HG03565 (cell line): ENCODE measurements around the gene CXADR.
"Not testable (repeated sequence)": the region's sequence is repeated elsewhere in the genome, so short reads cannot be mapped to it uniquely, and the experiment has no call there.

Experiments
- ATAC-seq: cut with Tn5 transposase; IDR thresholded peaks from one replicate; pipeline ENCODE4 v1.9.1; 2021; ENCODE audit warnings: mild to moderate bottlenecking, moderate library complexity; ENCODE audit not compliant: unreplicated experiment

Gene CXADR

DNA sequence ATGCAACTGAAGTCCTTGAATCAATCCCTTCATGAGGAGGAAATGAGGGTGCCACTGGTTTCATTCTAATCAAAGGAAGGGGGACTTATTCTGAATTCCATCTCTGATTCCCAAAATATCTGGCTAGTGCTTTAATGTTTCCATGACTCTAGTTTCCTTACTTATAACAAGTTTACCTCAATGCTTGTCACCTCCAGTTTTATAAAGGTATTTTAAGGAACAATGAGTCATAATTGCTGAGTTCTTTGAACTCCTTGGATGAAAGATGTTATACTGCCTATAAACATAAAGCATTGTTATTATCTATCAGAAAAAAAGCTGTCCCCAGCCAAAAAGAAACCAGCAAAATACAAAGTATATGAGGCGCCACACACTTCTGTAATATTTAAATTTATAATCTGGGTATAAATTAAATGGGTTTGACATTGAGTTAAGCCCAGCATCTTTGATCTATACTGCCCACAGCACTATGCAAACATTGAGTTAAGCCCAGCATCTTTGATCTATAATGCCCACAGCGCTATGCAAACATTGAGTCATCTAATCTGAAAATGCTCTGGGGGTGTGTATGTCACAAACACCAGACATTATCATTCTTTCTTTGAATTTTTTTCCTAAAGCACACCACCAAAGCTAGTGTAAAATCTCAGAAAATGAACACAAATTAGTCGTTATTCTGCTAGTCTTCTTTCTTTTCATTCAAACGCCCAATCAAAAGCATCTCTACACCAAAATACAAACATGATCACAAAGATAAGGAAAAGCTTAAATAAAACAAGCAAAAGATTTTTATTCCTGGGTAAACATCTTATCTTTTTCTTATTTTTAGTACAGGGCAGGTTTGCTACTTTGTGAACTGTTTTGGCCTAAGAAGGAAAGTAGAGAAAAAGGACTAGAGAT is 11.5 kb upstream of the CXADR start:
- ATAC-seq, result no peak

DNA sequence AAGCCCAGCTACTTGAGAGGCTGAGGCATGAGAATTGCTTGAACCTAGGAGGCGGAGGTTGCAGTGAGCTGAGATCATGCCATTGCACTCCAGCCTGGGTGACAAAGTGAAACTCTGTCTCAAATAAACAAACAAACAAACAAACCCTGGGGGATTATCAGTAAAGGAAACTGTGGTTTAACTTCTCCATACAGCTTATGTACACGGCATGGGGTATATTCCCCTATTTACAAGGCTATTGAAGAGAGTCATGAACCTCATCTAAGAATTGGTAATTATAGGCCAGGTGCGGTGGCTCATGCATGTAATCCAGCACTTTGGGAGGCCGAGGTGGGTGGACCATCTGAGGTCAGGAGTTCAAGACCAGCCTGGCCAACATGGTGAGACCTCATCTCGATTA is 9.9 kb upstream of the CXADR start:
- ATAC-seq, result not testable (repeated sequence)

DNA sequence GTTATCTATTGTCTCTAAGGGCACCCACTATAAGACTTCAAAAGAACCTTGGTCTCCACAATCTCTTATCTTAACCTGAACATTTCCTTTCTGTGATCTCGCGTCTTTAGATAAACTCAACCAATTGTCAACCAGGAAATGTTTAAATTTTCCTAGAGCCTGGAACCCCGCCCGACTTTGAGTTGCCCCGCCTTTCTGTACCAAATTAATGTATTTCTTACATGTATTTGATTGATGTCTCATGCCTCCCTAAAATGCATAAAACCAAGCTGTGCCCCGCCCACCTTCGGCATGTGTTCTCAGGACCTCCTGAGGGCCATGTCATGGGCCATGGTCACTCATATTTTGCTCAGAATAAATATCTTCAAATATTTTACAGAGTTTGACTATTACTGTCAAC is 5.9 kb upstream of the CXADR start:
- ATAC-seq, result no peak

DNA sequence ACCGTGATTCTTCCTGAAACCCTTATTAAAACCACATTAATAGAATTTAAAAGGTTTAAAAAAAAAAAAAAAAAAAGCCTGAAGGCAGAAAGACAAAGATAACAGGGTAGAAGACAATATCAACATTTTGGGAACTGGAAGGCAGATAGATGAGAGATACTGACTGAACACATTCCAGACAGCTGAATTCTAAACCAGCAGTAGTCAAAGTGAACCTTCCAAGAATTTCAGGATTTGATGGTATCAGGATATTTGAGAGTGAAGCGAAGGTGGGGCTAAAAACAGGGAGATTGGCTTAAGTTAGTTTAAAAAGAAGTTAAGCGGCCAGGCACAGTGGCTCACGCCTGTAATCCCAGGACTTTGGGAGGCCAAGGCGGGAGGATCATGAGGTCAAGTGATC is 5.3 kb upstream of the CXADR start:
- ATAC-seq, result no peak

DNA sequence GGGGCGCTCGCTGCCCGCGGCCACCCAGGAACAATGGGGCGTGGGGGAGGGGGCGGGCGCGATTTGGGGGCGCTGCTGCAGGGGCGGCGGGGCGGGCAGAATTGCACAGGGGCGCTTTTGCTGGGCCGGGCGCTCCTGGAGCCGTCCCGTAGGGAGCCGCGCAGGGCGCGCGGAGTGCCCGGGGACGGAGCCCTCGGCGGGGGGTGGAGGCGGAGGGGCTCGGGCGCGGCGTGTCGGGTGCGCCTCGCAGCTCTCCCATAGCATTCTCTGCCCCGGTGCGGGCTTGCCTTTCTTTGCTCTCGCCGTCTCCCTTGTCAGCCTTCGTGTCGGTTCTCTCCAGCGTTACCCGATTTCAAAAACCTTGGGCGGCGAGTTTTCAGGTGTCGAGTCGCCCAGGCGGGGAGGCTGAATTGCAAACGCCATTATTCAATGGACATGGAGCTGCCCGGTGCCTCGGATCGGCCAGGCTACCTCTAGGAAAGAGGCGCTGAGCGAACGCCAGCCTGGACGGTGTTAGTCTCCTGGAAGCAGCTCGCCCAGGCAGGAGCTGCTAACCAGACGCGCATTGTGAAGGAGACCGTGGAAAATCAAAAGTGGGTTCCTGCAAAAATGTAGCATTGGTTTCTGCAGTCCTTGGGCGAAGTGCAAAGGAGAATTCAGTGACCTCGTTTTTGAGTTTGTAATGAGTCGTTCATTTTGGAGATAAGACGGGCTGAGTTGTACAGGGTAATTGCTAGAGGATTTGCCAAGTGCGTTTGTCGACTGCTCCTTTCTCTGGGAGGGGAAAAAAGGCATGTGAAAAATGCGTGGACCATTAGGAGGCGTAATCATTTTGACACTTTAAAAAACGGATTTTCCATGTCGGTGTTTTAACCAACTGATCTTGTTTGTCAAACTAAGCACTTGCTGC is 626 bp downstream of the CXADR start:
- peak; percentile 11 for ATAC-seq

DNA sequence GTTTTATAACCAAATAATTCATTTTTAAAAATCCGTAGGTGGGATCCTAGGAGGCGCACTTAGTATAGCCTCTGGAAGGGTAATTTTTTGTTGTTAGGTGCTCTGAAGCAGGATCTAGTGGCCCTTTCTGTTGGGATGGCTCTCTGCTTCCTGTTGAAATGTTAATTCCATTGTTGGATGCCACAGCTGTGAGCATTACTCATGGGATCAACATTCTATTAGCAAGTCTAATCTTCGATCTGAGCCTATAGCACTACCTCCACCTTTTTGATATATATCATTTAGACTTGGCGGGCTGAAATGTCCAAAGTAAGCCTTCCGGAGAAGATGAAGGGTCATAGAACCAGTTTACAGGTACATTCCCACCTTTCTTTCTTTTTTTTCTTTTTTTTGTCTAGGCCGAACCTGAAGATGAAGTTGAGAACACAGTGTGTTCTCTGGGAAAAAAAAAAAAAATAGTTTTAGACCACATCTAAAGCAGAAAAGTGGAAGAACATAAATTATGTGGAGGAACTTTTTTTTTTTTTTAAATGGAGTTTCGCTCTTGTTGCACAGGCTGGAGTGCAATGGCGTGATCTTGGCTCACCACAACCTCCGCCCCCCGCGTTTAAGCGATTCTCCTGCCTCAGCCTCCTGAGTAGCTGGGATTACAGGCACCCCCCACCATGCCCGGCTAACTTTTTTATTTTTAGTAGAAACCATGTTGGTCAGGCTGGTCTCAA is 1.4 kb downstream of the CXADR start:
- ATAC-seq, result no peak

DNA sequence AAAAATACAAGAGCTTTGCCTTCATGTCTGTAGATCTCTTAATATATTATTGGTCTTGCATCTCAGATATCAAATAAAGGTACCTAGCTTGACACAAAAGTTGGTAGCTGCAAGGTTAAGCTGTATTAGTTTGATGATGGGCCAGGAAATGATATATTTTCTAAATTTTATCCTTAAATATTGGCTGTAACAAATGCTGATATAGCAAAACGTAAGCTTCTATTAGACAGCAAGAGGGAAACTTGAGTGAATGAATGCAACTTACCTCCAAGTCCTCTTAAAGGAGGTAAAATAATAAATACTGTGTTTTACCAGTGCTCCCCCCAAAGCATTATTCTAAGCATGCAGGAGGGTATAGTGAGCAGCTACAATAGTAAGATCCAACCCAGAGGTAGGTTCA is 4.2 kb downstream of the CXADR start:
- not testable (repeated sequence) for ATAC-seq

DNA sequence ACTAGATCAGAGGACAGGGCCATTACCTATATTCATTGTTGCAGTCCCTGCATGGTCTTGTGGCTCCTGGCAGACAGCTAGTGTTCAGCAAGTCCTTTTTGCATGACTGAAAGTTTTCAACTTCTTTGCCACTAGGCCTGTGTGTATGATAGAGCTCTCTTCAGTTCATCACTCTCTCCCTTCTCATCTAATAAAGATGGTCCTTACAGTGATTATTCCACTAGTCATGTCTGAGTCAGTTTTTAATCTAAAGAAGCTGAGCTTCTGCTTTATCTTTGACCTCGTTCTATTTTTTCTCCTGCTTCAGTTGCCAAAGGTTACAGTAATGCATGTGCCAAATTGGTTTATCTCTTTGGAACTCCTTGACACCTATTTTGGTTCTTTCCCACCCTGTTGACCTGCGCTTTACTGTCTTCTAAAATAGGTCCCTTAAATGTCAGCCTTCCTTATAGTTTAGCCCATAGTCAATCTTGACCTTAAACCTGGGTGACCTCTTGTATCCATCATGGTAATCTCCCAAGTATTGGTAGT is 6.4 kb downstream of the CXADR start:
- ATAC-seq, result no peak

DNA sequence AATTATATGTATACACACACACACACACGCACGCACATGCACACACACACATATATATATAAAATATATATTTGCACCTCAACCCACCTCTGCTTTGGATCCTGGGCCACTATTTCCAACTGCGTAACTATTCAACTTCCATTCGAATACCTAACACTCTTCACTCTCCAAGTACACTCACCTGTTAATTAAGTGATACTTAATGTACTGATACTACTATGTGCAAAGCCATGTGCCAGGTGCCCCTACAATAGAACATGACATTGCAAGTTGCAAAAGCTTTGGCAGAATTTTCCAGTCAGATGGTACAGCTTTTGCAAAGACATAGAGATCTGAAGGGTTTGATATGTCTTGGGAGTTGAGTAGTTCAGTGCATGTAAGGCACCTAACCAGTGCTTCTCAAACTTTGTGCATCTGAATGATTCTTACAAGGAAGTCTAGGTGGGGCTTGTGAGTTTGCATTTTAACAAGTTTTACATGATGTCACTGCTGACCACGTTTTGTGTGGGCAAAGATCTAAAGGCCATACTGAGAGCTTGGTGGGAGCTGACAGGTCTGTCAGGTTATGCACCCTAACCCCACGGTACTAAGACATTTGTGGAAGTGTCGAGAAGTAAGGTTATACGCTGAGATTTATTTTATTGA is 7.2 kb downstream of the CXADR start:
- no peak for ATAC-seq

DNA sequence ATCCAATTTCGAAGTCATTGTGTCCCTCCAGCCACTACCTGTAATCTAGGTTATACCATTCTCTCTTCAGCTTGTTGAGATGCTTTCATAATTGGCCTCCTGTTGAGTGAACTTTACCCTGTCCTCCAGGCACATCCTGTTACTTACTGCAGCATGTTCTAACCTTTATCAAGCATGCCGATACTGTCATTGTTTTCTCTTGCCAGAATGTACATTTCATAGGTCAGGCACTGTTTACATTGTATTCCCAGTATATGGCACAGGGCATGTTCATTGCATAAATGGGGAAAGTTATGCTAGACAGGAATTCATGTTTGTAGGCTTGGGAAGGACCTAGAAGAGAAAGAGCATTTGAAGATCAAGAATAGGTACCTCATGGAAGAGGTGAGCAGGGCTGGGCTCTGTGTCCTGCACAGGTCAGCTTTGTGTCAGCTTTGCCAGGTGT is 10.2 kb downstream of the CXADR start:
- no peak for ATAC-seq

DNA sequence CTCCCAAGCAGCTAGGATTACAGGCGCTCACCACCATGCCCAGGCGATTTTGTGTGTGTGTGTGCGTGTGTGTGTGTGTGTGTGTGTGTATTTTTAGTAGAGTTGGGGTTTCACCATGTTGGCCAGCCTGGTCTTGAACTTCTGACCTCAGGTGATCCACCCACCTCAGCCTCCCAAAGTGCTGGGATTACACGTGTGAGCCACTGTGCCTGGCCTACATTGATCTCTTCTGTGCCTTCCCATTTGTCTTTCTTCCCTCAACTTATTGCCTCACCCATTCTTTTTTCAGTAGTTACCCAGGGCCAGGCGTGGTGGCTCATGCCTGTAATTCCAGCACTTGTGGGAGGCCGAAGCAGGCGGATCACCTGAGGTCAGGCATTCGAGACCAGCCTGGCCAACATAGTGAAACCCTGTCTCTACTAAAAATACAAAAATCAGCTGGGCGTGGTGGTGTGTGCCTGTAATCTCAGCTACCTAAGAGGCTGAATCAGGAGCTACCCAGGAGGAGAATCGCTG is 11.2 kb downstream of the CXADR start:
- not testable (repeated sequence) for ATAC-seq

DNA sequence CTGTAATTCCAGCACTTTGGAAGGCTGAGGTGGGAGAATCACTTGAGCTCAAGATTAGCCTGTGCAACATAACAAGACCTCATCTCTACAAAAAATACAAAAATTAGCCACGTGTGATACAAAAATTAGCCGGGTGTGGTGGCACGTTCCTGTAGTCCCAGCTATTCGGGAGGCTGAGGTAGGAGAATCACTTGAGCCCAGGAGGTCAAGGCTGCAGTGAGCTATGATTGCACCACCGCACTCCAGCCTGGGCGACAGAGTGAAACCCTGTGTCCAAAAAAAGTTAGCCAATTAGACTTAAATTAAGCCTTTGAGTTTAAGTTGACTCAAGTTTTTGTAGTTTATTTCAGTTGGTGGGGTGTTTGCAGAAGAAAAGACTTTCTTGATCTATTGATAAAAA is 11.8 kb downstream of the CXADR start:
- ATAC-seq, result no peak

DNA sequence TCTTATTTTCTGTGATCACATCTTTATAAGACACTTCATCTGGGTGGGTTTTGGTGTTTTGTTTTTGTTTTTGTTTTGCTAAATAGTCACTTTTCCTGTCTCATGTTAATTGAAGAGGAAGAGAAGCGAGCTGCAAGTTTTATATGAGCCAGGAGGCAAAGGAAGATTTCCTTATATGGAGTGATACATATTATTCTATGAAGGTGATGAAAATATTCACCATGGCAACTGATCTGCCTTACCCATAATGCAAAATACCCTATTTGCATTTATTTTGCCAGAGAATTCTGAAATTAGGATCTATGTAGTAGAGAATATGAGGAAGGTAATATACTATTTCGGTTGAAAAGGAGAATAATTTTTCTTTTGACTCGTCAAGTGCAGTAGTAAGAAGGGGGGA is 13.9 kb downstream of the CXADR start:
- ATAC-seq, result no peak

DNA sequence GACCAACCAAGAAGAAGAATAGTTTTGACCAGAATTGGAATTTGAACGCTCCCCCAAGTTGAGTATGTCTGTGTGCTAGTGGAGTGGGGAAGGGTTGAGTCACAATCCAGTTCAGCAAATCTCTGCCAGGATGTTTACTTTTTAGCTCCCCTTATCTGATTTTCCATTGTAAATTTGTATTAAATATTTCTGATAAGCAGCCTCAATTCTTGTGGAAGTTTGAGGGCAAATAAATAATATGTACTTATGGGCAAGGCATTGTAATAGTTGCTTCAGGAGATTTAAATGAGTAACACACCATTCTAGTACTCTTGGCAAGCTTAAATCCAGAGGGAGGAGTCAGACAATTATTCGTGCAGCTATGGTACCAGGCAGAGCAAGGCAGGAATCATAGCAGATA is 14.4 kb downstream of the CXADR start:
- no peak for ATAC-seq

DNA sequence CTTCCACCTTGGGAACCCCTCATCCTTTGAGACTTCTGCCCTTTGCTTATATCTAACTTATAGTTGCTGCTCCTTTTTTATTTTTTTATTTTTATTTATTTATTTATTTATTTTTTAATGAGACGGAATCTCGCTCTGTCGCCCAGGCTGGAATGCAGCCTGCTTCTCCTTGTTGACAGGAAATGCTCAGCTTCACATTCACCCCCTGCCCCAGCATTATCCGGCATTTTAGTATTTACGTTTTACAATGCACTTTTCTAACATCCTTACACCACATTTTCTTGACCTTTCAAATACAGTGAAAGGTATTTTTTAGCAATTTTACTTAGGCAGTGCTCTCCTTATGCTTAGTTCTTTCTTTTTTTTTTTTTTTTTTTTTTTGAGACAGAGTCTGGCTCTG is 14.9 kb downstream of the CXADR start:
- no peak for ATAC-seq

DNA sequence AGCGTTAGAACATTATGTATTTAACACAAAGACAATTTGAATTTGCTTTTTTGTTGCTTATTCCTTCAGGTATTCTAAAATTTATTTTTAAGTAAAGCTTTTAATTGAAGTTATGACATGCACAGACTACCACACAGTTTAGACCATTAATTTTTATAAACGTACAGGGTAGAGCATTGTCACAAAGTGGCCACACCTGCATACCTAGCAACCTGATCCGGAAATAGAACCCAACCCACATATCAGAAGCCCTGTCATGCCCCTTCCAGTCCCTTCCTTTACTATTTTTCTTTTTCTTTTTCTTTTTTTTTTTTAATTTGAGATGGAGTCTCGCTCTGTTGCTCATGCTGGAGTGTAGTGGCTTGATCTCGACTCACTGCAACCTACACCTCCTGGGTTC is 16.8 kb downstream of the CXADR start:
- ATAC-seq, result no peak

DNA sequence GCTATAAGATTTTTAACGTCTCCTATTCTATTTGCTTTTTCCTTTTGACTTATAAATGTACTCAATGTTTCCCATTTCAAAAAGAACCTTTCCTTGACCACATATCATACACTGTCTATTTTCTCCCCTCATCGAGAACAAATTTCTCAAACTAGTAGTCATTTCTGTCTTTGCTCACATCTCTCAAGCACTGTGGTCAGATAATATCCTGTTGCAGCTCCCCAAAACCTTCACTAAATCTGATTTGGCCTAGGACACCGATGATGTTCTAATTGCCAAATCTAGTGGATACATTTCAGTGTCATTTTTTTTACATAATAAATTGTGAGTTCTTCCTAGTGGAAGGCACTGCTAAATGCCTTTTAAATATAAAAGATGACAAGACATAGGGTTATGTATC is 19.4 kb downstream of the CXADR start:
- ATAC-seq, result peak; percentile 40

DNA sequence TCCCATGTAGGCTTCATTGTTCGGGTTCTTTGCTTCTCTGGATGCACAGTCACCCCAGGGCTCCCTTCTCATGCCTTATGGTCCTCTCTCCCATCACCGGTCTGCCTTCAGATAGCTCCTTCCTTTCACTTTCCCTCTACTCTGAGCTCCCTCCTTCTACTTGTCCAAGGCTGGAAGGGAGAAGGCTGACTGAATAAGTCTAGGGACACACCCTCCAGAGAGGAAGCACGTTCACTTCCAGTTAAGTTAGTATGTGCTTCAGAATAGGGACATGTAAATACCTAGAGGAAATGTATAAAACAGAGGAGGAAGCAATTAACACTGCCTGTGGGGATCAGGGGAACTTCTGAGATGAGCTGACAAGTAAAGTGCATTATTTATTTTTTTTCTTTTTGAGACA is 23.5 kb downstream of the CXADR start:
- no peak for ATAC-seq

DNA sequence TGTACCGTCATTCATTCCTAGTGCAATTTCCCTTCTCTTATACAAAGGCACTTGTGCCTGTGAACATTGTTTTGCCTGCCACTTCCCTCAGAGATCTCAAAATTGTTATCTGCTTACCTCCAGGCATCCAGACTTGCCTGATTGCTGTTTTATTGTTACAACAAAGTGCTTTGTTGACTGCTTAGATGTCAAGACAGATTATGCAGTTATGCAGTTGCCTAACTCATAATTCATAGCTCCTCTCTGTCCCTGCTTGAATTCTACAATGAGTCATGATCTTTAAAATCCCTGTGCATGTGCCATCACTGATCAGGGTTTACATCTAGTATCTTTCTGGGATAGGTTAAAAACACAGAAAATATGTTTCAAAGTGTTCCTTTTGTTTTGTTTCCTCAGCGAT is 24.5 kb downstream of the CXADR start:
- no peak for ATAC-seq

DNA sequence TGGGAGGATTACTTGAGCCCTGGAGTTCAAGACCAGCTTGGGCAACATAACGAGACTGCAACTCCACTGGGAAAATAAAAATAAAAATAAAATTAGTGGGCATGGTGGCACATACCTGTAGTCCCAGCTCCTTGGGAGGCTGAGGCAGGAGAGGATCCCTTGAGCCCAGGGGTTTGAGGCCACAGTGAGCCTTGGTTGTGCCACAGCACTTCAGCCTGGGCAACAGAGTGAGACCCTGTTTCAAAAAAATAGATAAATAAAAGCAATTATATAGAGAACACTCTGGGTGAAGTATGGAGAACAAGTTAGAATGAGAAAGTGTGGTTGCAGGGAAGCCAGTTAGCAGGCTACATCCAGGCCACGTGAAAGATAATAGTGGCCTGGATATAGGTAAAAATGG is 25.7 kb downstream of the CXADR start:
- no peak for ATAC-seq
